ENCODE measurements around the gene LYSMD2.

LYSMD2 gene

DNA sequence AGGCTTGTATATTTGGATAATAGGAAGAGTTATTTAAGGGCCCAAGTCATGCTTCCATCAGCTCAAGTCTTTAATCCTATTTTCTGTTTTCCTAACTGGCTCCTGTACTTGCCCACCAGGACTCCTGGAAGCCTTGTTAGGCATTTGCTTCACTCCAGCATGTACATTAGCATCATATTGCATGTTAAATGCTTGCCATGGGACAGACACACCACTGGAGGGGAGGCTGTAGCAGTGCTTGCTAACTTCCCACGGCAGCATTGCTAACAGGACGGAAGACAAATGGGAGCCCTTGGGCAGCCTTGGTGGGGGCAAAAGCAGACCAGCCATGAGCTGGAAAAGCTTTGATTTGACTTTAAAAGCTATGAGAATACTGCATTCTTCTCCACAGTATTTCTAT, 20.0 kb upstream of the LYSMD2 start:
- Histone ChIP-seq H3K27ac (no peak overlapping the region), H3K4me3 (ENCODE audit: low read depth, low read length) (no peak overlapping the region), H3K27me3 (replicated peaks) (no peaks in the 10 kb centered on the region), H3K36me3 (replicated peaks) (no peaks in the 10 kb centered on the region)
- no peak for DNase-seq
- TF ChIP-seq, protein P1, sequence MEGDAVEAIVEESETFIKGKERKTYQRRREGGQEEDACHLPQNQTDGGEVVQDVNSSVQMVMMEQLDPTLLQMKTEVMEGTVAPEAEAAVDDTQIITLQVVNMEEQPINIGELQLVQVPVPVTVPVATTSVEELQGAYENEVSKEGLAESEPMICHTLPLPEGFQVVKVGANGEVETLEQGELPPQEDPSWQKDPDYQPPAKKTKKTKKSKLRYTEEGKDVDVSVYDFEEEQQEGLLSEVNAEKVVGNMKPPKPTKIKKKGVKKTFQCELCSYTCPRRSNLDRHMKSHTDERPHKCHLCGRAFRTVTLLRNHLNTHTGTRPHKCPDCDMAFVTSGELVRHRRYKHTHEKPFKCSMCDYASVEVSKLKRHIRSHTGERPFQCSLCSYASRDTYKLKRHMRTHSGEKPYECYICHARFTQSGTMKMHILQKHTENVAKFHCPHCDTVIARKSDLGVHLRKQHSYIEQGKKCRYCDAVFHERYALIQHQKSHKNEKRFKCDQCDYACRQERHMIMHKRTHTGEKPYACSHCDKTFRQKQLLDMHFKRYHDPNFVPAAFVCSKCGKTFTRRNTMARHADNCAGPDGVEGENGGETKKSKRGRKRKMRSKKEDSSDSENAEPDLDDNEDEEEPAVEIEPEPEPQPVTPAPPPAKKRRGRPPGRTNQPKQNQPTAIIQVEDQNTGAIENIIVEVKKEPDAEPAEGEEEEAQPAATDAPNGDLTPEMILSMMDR (IDR thresholded peaks at IDR 0.05; ENCODE audit: low read depth, low read length, missing control alignments): no peak
- in situ Hi-C loops (cut with HindIII; ENCODE audit: low pct_ligation_motif_present, low sequenced_read_pairs): no loop called here

DNA sequence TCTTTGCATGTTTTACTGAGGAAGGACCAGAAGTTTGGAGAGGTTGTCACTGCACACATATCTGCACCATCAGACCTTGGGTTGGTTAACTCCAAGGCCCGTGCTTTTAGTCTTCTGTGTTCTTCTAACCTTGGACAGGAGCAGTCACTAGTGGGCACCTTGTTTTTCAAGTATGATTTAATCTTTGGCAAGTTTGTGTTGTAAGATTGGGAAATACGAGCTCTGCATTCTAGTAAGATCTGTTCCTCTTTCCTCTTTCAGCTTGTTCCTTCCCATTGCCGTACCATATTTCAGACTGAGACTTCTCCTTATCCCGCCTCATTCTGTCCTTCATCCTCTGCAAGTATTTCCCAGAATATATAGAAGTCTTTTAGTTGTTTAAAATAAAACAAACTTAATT, 19.0 kb upstream of the LYSMD2 start:
- no peak for DNase-seq
- no peak overlapping the region for H3K27ac ChIP-seq
- no peak overlapping the region for H3K4me3 ChIP-seq (ENCODE audit: low read depth, low read length)
- no peaks in the 10 kb centered on the region for H3K27me3 ChIP-seq (replicated peaks)
- H3K36me3 ChIP-seq (replicated peaks): no peaks in the 10 kb centered on the region
- in situ Hi-C loops (cut with HindIII; ENCODE audit: low pct_ligation_motif_present, low sequenced_read_pairs): no loop called here
- TF ChIP-seq, protein P1 (IDR thresholded peaks at IDR 0.05; ENCODE audit: low read depth, low read length, missing control alignments): no peak

DNA sequence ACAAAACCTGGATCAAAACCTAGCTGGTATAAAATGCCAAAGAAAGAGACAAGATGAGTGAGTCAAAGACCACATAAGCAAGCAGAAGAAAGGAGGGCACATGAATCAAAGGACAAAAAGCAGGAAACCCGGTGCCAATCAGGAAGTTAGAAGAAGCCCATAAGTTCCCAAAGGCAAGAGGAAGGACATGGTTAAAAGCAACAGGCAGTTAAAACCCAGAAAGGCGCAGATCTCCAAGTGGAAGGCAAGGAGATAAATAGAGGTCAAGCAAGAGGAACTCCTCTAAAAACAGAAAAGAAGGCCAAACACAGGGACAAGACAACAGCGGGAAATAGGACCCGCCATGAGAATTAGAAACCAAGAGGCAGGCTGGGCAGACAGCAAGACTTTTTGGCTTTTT, 18.3 kb upstream of the LYSMD2 start:
- no peak overlapping the region for H3K4me3 ChIP-seq (ENCODE audit: low read depth, low read length)
- in situ Hi-C loops (cut with HindIII; ENCODE audit: low pct_ligation_motif_present, low sequenced_read_pairs): no loop called here
- H3K27ac ChIP-seq: no peak overlapping the region
- H3K27me3 ChIP-seq (replicated peaks): peaks cover 4% of the 10 kb centered on the region
- DNase-seq: no peak
- H3K36me3 ChIP-seq (replicated peaks): no peaks in the 10 kb centered on the region
- TF ChIP-seq, protein P1 (IDR thresholded peaks at IDR 0.05; ENCODE audit: low read depth, low read length, missing control alignments): no peak

DNA sequence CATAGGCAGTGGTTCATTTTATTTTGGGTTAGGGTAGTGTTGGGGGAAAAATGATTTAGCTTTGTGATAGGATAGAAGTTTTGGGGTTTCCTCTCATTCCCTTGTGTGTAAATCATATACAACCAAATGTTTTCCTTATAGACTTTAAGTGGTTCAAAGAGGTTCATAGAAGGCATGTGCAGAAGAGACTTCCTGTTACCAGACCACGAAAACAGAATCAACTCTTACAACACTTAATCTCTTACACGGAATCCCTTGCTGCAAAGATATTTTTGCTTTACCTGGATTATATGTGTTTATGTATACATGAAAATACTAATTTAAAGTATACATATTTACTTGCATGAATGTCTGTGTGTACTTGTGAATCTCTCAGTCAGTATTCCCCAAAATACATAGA, 16.8 kb upstream of the LYSMD2 start:
- Histone ChIP-seq H3K27me3 (replicated peaks) (peaks cover 20% of the 10 kb centered on the region), H3K4me3 (ENCODE audit: low read depth, low read length) (no peak overlapping the region), H3K36me3 (replicated peaks) (no peaks in the 10 kb centered on the region), H3K27ac (no peak overlapping the region)
- in situ Hi-C loops (cut with HindIII; ENCODE audit: low pct_ligation_motif_present, low sequenced_read_pairs): no loop called here
- TF ChIP-seq, protein P1 (IDR thresholded peaks at IDR 0.05; ENCODE audit: low read depth, low read length, missing control alignments): no peak
- no peak for DNase-seq

DNA sequence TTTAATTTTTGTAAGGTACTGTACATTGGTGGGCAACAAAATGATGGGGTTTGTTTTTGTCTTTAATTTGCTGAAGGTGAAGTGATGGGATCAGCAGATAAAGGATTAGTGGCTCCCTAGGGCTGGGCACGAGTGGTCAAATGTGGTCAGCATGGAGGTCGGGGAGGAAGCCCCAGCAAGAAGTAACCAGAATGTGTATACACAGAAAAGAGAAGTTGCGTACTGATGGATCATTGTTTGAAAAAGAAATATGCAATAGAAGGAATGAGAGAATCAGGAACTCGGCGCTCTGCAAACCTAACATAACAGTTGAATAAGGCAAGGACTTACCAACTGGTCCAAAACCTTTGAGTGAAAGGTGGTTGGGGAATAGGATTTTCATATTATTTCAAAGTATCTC, 15.4 kb upstream of the LYSMD2 start:
- TF ChIP-seq, protein P1 (IDR thresholded peaks at IDR 0.05; ENCODE audit: low read depth, low read length, missing control alignments): no peak
- Histone ChIP-seq H3K27ac (no peak overlapping the region), H3K36me3 (replicated peaks) (no peaks in the 10 kb centered on the region), H3K27me3 (replicated peaks) (peaks cover 24% of the 10 kb centered on the region), H3K4me3 (ENCODE audit: low read depth, low read length) (no peak overlapping the region)
- in situ Hi-C loops (cut with HindIII; ENCODE audit: low pct_ligation_motif_present, low sequenced_read_pairs): no loop called here
- no peak for DNase-seq

Data from brain microvascular endothelial cell (primary cell).